GM19438 (cell line): ENCODE results near the gene CISD1.

Source experiments
- ATAC-seq: cut with Tn5 transposase; IDR thresholded peaks from one replicate; pipeline ENCODE4 v1.9.1; 2021; ENCODE audit warnings: low read depth; ENCODE audit not compliant: unreplicated experiment

CISD1 gene

GRCh38 chr10:58264780-58265179, 4.2 kb upstream of the CISD1 start:
- ATAC-seq, result no peak

- ATAC-seq, result no peak
Observed at GRCh38 chr10:58265249-58265648, 3.7 kb upstream of the CISD1 start.

GRCh38 chr10:58266003-58266825, 2.7 kb upstream of the CISD1 start:
- no peak for ATAC-seq

- ATAC-seq, result peak; percentile 4
Observed at GRCh38 chr10:58266826-58267712, 1.9 kb upstream of the CISD1 start.

GRCh38 chr10:58267713-58268453, 1.1 kb upstream of the CISD1 start, which contains the start of gene IPMK:
Gene IPMK (minus strand): TSS chr10:58267894. CDS start chr10:58267611, 283 bp downstream.
- ATAC-seq, result peak; percentile 53

GRCh38 chr10:58268454-58268945, 462 bp upstream of the CISD1 start:
- peak; percentile 0 for ATAC-seq

- ATAC-seq, result no peak
Observed at GRCh38 chr10:58269782-58270290, 874 bp downstream of the CISD1 start.

- no peak for ATAC-seq
Observed at GRCh38 chr10:58275261-58275660, 6.3 kb downstream of the CISD1 start.

- no peak for ATAC-seq
Observed at GRCh38 chr10:58275908-58276307, 6.9 kb downstream of the CISD1 start.

GRCh38 chr10:58278274-58278961, 9.5 kb downstream of the CISD1 start:
- ATAC-seq, result no peak

- no peak for ATAC-seq
Observed at GRCh38 chr10:58278962-58279307, 10.0 kb downstream of the CISD1 start.

- ATAC-seq, result no peak
Observed at GRCh38 chr10:58280477-58280876, 11.5 kb downstream of the CISD1 start.

GRCh38 chr10:58281092-58281752, 12.3 kb downstream of the CISD1 start:
- no peak for ATAC-seq

GRCh38 chr10:58282615-58283014, 13.7 kb downstream of the CISD1 start:
- peak; percentile 96 for ATAC-seq

GRCh38 chr10:58291538-58292174, 22.7 kb downstream of the CISD1 start:
- ATAC-seq, result peak; percentile 84

- ATAC-seq, result no peak
Observed at GRCh38 chr10:58293989-58294388, 25.0 kb downstream of the CISD1 start.

GRCh38 chr10:58299580-58299979, 30.6 kb downstream of the CISD1 start:
- peak; percentile 78 for ATAC-seq

- no peak for ATAC-seq
Observed at GRCh38 chr10:58300676-58301075, 31.7 kb downstream of the CISD1 start.

GRCh38 chr10:58302254-58302653, 33.3 kb downstream of the CISD1 start:
- no peak for ATAC-seq
